ENCODE results near the gene NUP133.
"Not testable (repeated sequence)": the region's sequence is repeated elsewhere in the genome, so short reads cannot be mapped to it uniquely, and the experiment has no call there.

NUP133 gene

GRCh38 chr1:229418586-229418985 is 89.6 kb downstream of the NUP133 start:
- not testable (repeated sequence) for H2BK5ac ChIP-seq (ENCODE audit: low read depth, low read length, poor library complexity, severe bottlenecking); H3K4ac ChIP-seq (ENCODE audit: low read depth in 1 of 2, low read length in 2 of 2); H3K36me3 ChIP-seq (ENCODE audit: control insufficient read depth in 1 of 2, insufficient read depth in 2 of 2, low read depth in 1 of 2, low read length in 2 of 2); H3K4me3 ChIP-seq (ENCODE audit: insufficient read depth in 1 of 2, low read depth in 1 of 2, low read length in 2 of 2); H3K79me1 ChIP-seq (replicated peaks; ENCODE audit: low read length, poor library complexity, severe bottlenecking); H3K18ac ChIP-seq (ENCODE audit: low read depth in 1 of 2, low read length in 2 of 2); H3K9me3 ChIP-seq (ENCODE audit: control insufficient read depth, low read length); H3K14ac ChIP-seq (ENCODE audit: low read length in 2 of 2); H3K9ac ChIP-seq (ENCODE audit: low read length); H3K23ac ChIP-seq (ENCODE audit: low read length in 2 of 2); H2BK120ac ChIP-seq (ENCODE audit: low read depth, low read length); H2AK5ac ChIP-seq (ENCODE audit: low read length, severe bottlenecking); H4K8ac ChIP-seq (ENCODE audit: low read length); H2BK12ac ChIP-seq (ENCODE audit: low read length in 2 of 2); DNase-seq; H3K4me1 ChIP-seq (ENCODE audit: control insufficient read depth, insufficient read depth, low read depth, low read length); H3K27ac ChIP-seq (ENCODE audit: low read length, poor library complexity, severe bottlenecking); H4K91ac ChIP-seq (ENCODE audit: low read length); H2BK15ac ChIP-seq (ENCODE audit: low read depth, poor library complexity, severe bottlenecking); H3K4me2 ChIP-seq (ENCODE audit: low read length, poor library complexity, severe bottlenecking); H2AFZ ChIP-seq (ENCODE audit: low read depth, low read length)
- peaks cover 9 to 17% of the 10 kb centered on the region in 2 experiments for H3K27me3 ChIP-seq (ENCODE audit: control insufficient read depth in 1 of 2, insufficient read depth in 1 of 2, low read length in 2 of 2)
- 56% methylated on average over 6 of the region's 6 CpGs for WGBS

- not testable (repeated sequence) for H3K4ac ChIP-seq (ENCODE audit: low read depth in 1 of 2, low read length in 2 of 2); H2BK12ac ChIP-seq (ENCODE audit: low read length in 2 of 2); H3K4me3 ChIP-seq (ENCODE audit: insufficient read depth in 1 of 2, low read depth in 1 of 2, low read length in 2 of 2); H3K9me3 ChIP-seq (ENCODE audit: control insufficient read depth, low read length); H2BK5ac ChIP-seq (ENCODE audit: low read depth, low read length, poor library complexity, severe bottlenecking); H2AK5ac ChIP-seq (ENCODE audit: low read length, severe bottlenecking); H3K27ac ChIP-seq (ENCODE audit: low read length, poor library complexity, severe bottlenecking); H3K18ac ChIP-seq (ENCODE audit: low read depth in 1 of 2, low read length in 2 of 2); H3K79me1 ChIP-seq (replicated peaks; ENCODE audit: low read length, poor library complexity, severe bottlenecking); H3K9ac ChIP-seq (ENCODE audit: low read length); H3K36me3 ChIP-seq (ENCODE audit: control insufficient read depth in 1 of 2, insufficient read depth in 2 of 2, low read depth in 1 of 2, low read length in 2 of 2); H4K8ac ChIP-seq (ENCODE audit: low read length); H2AFZ ChIP-seq (ENCODE audit: low read depth, low read length); H4K91ac ChIP-seq (ENCODE audit: low read length); H3K14ac ChIP-seq (ENCODE audit: low read length in 2 of 2); H2BK120ac ChIP-seq (ENCODE audit: low read depth, low read length); H3K4me2 ChIP-seq (ENCODE audit: low read length, poor library complexity, severe bottlenecking); H3K23ac ChIP-seq (ENCODE audit: low read length in 2 of 2); DNase-seq; H2BK15ac ChIP-seq (ENCODE audit: low read depth, poor library complexity, severe bottlenecking)
- peaks cover 14% of the 10 kb centered on the region for H3K4me1 ChIP-seq (ENCODE audit: control insufficient read depth, insufficient read depth, low read depth, low read length)
- 93% methylated on average over 5 of the region's 5 CpGs for WGBS
- H3K27me3 ChIP-seq (ENCODE audit: control insufficient read depth in 1 of 2, insufficient read depth in 1 of 2, low read length in 2 of 2): peaks cover 25 to 43% of the 10 kb centered on the region in 2 experiments
Observed at GRCh38 chr1:229412810-229413209, 95.3 kb downstream of the NUP133 start.

GRCh38 chr1:229412056-229412455 is 96.1 kb downstream of the NUP133 start:
- Histone ChIP-seq H2BK120ac (ENCODE audit: low read depth, low read length) (no peak overlapping the region), H4K8ac (ENCODE audit: low read length) (no peak overlapping the region), H4K91ac (ENCODE audit: low read length) (no peak overlapping the region), H3K4ac (ENCODE audit: low read depth in 1 of 2, low read length in 2 of 2) (no peak overlapping the region), H3K18ac (ENCODE audit: low read depth in 1 of 2, low read length in 2 of 2) (no peak overlapping the region), H2AK5ac (ENCODE audit: low read length, severe bottlenecking) (no peak overlapping the region), H3K27ac (ENCODE audit: low read length, poor library complexity, severe bottlenecking) (no peak overlapping the region), H3K9me3 (ENCODE audit: control insufficient read depth, low read length) (no peaks in the 10 kb centered on the region), H3K4me3 (ENCODE audit: insufficient read depth in 1 of 2, low read depth in 1 of 2, low read length in 2 of 2) (no peak overlapping the region), H2BK5ac (ENCODE audit: low read depth, low read length, poor library complexity, severe bottlenecking) (no peak overlapping the region), H3K14ac (ENCODE audit: low read length in 2 of 2) (no peak overlapping the region), H2AFZ (ENCODE audit: low read depth, low read length) (no peak overlapping the region), H3K9ac (ENCODE audit: low read length) (no peak overlapping the region), H3K79me1 (replicated peaks; ENCODE audit: low read length, poor library complexity, severe bottlenecking) (no peaks in the 10 kb centered on the region), H2BK15ac (ENCODE audit: low read depth, poor library complexity, severe bottlenecking) (no peak overlapping the region), H3K4me1 (ENCODE audit: control insufficient read depth, insufficient read depth, low read depth, low read length) (peaks cover 22% of the 10 kb centered on the region), H3K27me3 (ENCODE audit: control insufficient read depth in 1 of 2, insufficient read depth in 1 of 2, low read length in 2 of 2) (peaks cover 32 to 50% of the 10 kb centered on the region in 2 experiments), H3K23ac (ENCODE audit: low read length in 2 of 2) (peak overlapping the region in 1 of 2 experiments; percentile 46), H2BK12ac (ENCODE audit: low read length in 2 of 2) (no peak overlapping the region), H3K4me2 (ENCODE audit: low read length, poor library complexity, severe bottlenecking) (no peak overlapping the region), H3K36me3 (ENCODE audit: control insufficient read depth in 1 of 2, insufficient read depth in 2 of 2, low read depth in 1 of 2, low read length in 2 of 2) (no peaks in the 10 kb centered on the region)
- 93% methylated on average over 7 of the region's 7 CpGs for WGBS
- no peak for DNase-seq

- Histone ChIP-seq H3K27ac (ENCODE audit: low read length, poor library complexity, severe bottlenecking) (no peak overlapping the region), H2BK12ac (ENCODE audit: low read length in 2 of 2) (no peak overlapping the region), H3K23ac (ENCODE audit: low read length in 2 of 2) (no peak overlapping the region), H3K9ac (ENCODE audit: low read length) (no peak overlapping the region), H2BK120ac (ENCODE audit: low read depth, low read length) (no peak overlapping the region), H3K4me1 (ENCODE audit: control insufficient read depth, insufficient read depth, low read depth, low read length) (peaks cover 22% of the 10 kb centered on the region), H3K79me1 (replicated peaks; ENCODE audit: low read length, poor library complexity, severe bottlenecking) (no peaks in the 10 kb centered on the region), H3K4me2 (ENCODE audit: low read length, poor library complexity, severe bottlenecking) (no peak overlapping the region), H3K4me3 (ENCODE audit: insufficient read depth in 1 of 2, low read depth in 1 of 2, low read length in 2 of 2) (no peak overlapping the region), H4K8ac (ENCODE audit: low read length) (no peak overlapping the region), H3K36me3 (ENCODE audit: control insufficient read depth in 1 of 2, insufficient read depth in 2 of 2, low read depth in 1 of 2, low read length in 2 of 2) (no peaks in the 10 kb centered on the region), H3K14ac (ENCODE audit: low read length in 2 of 2) (no peak overlapping the region), H3K27me3 (ENCODE audit: control insufficient read depth in 1 of 2, insufficient read depth in 1 of 2, low read length in 2 of 2) (peaks cover 38 to 55% of the 10 kb centered on the region in 2 experiments), H4K91ac (ENCODE audit: low read length) (no peak overlapping the region), H2BK5ac (ENCODE audit: low read depth, low read length, poor library complexity, severe bottlenecking) (no peak overlapping the region), H2AK5ac (ENCODE audit: low read length, severe bottlenecking) (no peak overlapping the region), H2AFZ (ENCODE audit: low read depth, low read length) (no peak overlapping the region), H3K4ac (ENCODE audit: low read depth in 1 of 2, low read length in 2 of 2) (no peak overlapping the region), H3K18ac (ENCODE audit: low read depth in 1 of 2, low read length in 2 of 2) (no peak overlapping the region), H2BK15ac (ENCODE audit: low read depth, poor library complexity, severe bottlenecking) (no peak overlapping the region), H3K9me3 (ENCODE audit: control insufficient read depth, low read length) (no peaks in the 10 kb centered on the region)
- no peak for DNase-seq
- 65% methylated on average over 9 of the region's 11 CpGs for WGBS
Observed at GRCh38 chr1:229411434-229412055, 96.6 kb downstream of the NUP133 start.
